Middle frontal gyrus (tissue), 1 donor: ENCODE measurements around the gene BCL2.
A peak's percentile ranks its signal among the peaks of the same experiment; 100 is the strongest.

ENCODE experiments used
- DNase-seq: peaks from one replicate; pipeline ENCODE4 v3.0.0-alpha.2; 2015; ENCODE audit warnings: low spot score; ENCODE audit errors: extremely low spot score

BCL2 gene

DNA sequence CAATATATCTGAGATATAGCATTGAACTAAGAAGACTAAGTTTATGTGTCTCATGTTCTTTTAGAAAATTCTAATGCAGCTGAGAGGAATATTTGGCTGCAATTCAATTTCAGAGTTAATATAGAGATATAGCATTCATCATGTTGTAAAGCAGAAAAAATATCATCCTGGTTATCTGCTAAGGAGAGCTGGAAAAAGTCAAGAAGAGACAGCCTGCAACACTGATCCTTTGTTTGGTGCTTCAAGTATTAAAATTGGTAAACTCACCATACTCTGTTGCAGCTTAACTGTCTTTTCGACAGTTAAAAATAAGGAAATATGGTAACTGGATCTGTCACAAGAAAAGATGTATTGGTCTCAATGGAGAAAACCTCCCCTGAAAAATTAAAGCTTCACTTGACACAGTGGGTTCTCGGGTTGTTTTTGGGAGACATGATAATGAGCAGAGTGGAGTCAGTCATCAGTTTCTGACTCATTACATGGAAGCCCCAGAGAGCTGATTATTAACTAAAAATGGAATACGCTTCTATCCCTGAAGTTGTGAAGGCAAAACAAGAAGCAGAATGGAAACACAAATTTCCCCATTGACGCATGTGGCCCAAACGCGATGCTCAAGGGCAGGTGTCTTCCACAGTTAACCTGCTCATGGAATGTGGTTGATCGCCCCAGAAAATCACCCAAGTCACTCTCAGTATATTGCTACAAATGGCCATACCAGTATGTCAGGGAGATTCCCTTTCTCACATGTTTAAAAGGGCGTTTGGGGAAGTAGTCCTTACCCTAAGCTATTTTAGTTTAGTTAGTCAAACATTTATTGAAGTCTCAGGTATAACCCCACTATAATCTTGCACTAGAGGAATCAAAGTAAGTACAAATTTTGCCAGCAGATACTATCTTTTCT lies 8.2 kb downstream of the BCL2 start:
- DNase-seq, result no peak

DNA sequence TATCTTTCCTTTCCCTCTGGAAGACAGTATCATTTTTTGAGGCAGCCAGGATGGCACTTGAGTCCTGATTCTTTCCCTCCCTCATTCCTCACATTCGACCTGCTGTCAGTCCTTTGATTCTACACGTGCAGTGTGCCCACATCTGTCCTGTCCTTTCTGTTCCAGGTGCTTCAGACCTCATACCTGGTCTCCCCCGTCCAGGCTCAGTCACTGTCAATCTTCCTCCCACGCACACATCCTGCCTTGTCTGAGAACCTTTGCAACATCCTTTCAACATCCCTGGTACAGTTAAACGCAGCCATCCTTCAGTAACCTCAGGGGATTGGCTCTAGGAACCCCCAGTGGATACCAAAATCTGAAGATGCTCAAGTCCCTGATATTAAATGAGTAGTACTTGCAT lies 10.1 kb downstream of the BCL2 start:
- no peak for DNase-seq

DNA sequence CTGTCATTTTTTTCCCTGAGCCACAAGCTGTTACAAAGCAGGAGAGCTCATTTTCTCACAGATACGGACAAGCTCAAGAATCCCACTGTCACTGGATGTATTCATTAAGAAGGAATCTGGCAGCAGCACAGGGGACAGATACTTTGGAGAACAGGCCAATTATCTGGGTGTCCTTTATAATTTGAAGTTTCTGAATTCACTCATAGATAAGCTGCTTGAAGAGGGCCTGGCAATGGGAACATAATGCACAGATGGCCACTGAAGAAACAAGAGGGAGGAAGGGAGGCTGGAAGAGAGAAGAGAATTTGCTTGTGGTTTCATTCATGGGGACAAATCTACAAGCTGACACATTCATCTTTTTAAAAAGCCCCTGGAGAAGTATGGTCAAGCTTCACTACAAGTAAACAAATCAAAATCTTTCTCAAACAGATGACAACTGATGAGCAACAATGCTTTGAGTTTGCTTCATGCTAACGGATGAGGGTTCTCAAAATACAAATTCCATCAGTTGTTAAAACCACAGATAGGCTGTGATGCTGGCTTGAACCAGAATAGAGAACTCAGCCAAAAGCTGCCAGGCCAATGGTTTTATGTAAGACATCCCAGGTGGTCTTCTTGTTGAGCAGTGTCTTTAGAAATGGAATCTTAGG lies 11.9 kb downstream of the BCL2 start:
- no peak for DNase-seq

DNA sequence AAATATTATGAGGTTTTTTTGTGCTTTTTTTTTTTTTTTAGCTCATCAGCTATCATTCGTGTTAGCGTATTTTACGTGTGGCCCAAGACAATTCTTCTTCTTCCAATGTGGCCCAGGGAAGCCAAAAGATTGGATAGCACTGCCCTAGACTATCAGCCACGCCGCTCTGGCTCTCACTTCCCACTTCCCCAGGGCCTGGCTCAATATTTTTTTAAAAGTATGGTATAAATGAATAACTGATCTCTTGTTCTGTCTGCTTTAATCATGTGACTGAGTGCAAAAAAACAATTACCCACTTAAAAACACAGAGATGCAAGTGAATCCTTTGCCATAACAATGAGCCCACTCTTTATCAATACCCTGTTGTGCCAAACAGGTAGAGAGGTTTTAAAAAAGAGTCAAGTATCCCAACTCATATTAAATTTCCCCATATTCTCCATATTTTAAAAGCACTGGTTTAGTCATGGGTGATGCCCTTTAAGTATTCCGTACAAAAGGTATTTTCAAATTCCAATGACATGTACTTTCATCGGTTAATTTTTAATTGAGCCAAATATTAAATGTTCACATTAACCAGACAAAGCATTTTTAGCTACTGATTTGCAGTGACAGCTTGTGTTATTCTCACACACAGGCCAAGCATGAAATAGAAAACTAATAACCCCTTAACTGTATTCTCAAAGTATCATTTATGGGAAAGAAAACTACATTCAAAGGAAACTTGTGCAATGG lies 12.6 kb downstream of the BCL2 start:
- DNase-seq, result no peak

DNA sequence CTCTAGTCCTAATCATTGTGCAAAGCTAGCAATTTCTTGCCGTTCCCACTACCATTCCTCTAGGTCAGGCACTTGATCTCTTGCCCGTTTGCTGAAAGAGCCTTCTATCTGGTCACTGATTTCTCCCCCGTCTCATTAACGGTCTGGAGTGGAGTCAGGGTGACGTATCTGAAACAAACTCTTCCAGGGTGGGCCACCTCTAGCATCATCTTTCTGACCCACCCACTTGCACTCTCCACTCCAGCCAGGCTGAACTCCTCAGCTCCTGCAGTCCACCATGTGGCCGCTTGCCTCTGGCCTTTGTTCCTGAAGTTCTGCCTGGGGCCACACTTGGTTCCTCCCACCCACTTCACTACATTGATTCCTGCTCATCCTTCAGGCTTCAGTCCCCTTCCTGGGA lies 13.3 kb downstream of the BCL2 start:
- DNase-seq, result no peak

DNA sequence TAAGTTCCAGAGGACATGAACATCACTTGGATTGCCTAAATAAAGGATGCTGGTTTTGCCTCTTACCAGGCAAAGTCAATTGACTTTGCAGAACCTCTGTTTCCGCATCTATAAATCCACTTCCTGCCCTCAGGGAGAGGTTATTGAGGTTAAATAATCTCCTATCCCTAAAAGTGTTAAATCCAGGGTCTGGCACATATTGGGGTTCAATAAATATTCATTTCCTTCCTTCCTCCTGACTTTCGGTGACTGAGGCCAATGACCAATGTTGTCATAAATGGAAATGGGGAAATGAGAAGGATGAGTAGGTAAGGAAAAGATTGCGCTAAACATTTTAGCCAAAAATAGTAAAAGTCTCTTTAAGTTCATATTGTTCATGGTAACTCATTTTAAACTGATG lies 16.0 kb downstream of the BCL2 start:
- DNase-seq, result no peak

DNA sequence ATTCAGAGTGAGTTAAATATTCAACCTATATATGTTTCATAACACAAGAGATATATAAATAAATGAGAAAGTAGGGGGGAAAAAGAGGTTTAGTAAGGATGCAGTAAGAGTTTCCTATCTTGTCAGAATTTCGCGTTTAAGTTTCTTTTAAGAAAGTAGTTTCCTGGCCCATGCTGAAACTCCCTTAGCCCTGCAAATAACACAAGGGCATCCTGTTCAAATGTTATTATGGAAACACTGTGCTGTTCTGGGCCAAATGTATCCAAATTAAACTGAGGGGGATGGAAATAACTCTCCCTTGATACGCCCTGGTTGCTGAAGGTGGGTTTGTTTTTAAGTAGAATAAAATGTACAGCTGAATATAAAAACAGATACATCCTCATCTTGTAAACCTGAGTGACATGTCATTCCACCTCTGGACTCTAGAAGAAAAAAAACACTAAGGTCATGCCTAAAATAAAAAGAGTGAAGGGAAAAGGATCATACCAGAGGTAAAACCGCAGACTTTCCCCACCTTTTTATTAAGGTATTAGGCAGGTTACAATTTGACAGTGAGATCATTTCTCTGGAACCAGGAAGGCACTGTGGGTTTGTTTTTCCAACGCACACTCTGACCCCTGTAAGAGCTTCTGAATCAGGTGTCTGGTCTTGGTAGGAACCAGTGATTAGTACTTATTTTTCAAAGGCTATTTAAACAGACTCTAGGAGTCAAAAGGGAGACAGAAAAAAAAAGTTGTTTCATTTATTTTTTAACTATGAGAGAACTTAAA lies 16.7 kb downstream of the BCL2 start:
- no peak for DNase-seq

DNA sequence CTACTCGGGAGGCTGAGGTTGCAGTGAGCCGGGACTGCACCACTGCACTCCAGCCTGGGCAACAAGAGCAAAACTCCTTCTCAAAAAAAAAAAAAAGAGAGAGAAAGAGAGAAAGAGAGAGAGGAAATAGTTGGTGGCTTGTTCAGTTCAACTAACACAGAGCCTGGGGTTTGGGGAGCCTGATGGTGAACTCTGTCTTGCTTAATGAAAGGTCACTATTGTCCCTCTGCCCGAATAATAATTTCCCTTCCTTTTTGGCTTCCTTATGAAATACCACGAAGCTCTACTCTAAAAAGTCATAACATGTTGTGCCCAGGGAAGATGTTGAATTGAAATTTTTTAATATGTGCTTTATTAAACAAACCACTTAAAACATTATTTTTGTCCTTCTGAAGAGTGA lies 17.3 kb downstream of the BCL2 start:
- no peak for DNase-seq

DNA sequence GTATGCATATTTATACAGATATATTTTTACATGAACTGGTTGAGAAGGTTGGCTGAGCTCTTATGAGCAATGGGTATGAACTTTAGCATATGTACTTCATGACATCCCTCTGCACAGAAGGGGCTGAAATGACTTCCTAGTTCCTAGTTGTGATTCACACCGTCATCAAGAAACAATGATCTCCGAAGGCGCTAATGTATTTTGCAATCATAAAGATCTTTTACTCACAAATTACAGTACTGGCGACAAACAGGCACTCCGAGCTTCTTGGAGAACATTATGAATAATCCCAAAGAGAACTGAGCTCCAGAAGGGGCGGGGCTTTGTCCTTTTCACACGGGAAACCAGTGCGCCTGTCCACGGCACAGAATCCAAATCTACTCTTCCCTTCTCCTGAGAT lies 18.1 kb downstream of the BCL2 start:
- DNase-seq, result no peak

DNA sequence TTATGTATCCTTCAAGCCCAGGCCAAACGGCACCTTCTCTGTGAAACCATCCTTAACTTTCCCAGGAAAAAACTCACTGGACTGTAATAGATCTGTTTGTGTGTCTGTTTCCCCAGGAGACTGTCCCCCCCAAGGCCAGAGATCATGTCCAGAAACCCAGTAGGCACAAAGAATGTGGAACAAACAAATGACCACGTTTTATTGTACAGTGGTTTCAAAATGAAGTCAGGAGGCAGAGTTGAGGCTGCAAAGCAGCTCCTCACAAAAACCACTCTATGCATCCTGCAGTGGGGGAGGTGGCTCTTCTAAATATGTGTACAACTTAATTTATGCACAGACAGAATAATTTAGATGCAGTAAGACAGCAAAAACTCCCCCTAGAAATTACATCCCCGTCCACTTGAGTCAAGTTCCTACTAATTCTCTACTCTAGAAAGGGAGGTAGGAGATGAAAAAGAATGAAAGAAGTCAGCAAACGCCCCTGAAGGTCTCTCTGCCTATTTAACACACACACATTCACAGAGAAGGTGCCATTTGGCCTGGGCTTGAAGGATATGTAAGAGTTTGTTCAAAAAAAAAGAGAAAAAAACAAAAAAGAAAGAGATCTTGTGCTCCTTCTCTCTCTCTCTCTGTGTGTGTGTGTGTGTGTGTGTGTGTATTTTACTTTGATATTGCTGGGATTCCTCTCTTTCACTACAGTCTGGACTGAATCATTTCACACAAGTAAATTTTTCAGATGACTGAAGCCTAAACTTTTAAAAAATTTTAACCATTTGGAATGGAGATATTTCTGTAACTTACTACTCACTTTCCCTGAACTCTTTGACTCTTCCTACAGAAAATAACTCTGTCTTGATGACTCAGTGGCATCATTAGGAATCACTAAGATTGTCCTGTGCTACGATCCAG lies 19.5 kb downstream of the BCL2 start:
- no peak for DNase-seq

DNA sequence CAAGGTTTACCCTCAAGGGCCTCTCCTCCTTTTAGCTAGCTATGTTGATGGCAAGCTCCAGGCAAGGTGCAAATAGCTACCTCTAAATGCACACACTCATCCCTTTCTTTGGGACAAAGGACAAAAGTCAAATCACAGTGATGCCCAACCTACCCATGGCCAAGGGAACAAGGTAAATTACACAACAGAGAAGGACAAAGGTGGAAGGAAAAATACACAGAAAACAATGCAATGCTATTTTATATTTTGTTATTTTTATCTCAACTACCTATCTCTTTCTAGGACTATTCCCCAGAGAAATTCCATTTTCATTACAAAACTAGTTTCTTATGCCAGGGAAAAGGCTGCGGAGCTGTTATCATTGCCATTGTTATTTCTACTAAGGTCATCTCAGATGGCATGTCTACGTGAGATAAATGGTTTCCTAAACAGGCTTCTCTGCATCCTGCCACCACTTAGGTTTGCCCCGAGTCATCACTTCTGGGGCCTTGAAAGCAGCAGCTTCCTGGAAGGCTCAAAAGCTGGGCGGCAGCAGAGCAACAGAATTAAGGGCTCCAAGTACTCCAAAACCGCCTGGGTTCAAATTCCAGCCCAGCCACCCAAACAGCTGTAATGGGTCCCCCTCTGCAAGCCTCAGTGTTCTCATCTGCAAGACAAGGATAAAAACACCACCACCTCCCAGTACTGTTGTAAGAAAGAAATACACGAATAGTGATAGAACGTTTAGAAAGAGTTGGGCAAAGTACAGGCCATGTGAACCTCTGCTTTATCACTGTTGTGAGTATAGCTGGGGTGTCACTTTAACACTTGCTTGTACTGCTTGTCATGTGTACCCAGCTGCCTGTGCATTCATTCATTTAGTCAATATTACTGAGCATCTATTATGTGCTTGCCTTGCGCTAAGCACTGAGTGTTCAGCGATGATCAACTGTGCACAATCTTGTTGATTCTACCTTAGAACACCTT lies 20.9 kb downstream of the BCL2 start:
- no peak for DNase-seq

DNA sequence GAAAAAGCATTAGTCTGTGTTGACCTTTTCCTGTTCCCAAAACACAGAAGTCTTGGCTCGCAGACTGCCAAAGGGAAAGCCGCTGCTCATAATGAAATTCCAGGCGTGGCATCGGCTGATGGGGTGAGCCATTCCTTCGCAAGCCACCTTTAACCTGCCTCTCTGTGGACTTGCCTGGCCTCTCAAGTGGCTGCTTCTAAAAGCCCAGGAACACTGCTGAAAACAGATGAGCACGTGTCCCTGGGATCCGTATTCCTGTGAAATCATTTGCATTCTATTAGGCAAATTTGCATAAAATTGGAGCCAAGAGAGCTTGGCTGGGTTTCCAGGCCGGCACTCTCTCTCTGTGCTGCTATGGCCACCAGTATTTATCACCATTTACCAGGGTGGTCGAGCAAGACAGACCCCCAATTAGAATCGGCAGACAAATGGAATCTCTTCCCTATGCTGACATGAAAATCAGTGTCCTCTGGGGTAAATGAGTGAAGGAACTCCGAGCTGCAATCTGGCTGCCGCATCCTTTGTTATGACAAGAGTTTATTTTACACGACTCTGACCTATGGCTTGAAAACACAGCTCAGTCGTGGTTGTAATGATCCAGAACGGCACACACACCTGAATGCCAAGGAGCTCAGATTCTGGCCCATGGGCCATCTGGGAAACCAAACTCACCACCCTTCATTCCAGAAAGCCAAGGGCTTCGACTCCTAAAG lies 21.7 kb downstream of the BCL2 start:
- DNase-seq, result no peak

DNA sequence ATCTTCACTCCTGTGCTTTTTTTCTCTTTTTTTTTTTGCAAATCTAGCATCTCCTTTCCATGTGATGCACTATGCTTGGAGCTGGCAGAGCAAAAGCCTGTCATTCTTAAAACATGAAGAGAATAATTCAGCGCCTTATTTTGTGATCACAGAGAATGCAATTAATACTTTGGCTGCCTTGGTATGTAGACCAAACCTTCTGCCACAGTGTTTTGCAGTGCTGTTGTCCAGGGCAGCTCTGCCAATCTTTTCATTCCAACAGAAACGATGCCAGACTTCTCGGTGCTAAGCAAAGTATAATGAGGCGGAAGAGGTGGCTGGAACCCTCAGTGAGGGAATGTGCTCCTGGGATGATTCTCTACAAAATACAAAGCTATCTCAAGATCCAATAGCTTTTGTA lies 25.6 kb downstream of the BCL2 start:
- peak; percentile 42 for DNase-seq

DNA sequence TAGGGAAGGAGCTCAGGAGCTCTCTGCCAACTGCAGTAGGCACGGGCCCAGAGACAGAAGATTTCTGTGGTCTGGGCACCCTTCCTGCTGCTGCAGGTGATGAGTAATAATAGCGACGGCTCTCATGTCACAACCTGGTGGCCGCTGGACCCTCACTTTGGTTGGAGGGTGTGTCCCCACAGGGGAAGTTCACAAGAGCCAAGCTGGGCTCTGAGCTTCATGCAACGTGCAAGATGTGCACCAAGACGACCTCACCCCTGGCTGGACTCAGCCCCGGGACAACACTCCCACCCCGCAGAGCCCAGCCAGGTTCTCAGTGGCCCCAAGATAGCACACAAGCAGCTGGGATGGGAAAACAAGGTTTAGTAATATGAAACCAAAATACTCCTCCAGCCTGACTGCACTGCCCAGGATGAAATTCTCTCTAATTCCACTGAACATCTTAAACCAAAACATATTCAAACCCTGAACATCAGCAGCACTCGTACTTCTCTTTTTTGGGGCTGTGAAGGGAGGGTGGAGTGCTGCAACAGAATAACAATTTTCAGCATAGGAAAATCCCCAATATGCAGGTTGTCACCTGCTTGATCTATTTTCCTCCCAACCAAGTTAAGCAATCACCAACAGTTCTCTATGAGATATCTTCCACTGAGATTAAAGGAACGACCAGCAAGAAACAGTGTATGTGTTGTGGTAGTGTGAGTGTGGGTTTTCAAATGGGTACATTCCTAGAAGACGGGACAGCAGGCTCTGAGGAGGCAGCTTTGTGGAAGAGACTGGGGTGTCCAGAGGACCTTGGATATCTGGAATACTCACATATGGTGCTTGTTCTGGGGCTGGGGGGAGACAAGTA lies 26.5 kb downstream of the BCL2 start:
- DNase-seq, result no peak

DNA sequence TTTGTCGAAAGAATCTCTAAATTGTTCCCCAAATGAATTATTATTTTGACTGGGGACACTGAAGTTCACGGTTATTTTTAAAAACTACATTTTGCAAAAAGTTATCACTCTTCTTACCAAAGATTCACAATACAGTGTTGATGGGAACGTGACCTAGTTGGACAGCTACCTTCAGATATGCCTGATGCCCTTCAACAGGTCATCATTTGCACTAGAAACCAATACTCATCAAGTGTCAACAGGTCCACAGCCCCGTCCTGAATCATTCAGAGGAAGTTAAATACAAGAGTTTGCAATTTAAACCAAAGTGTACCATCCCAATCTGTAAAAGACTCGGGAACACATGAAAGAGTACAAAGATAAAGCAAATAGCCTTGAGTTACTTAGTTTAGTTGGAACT lies 28.3 kb downstream of the BCL2 start:
- DNase-seq, result no peak

DNA sequence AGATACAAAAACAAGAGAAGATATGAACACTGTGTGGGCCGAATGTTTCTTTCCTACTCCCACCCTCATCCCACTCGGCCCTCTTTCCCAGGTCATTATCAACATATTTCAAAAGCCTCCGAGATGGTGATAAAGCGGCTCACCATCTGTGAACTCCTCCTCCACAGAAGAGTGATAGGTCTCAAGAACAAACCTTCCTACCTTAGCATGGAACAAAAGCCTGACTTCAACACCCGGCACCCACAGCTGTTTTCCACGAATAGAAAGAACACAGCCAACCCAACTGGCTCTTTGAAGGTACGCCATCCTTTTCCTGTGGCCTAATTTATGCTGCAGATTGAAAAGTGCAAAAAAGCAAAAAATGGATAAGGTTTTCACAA lies 28.8 kb downstream of the BCL2 start:
- DNase-seq, result no peak

DNA sequence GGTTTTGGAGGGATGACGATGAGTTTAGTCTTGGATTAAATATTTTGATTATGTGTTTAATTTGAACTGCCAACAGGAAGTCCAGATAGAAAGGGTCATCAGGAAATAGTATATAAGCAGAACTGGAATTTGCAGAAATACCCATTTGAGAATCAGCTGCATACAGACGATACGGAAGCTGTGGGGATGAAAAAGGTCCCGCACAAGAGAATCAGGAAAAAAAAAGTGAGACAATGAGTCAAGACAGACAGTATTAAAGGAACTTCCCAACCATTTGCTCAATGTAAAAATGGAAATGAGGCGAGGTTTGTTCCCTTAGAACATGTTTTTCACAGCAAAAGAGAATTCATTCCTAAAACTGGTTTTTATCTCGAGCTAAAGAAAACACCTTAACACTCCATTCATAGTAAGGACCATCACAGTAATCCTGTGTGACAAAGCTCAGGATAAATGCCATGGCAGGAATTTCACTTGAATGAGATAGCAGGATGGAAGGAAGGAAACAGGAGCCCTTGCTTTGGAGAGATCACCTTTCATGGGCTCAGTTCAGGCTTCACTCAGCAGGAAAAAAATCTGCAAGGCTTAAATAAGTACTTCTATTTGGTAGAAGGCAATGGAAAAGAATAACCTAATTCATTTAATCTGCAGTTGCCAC lies 29.3 kb downstream of the BCL2 start:
- no peak for DNase-seq
